K562 (cell line): ENCODE results near the gene PPP1R15A. TPM values are rescaled to one million over a fixed set of nuclear protein-coding genes. Genes with fewer than 3 reads are reported as not detected.

Experiments used
- BMI1 ChIP-seq: fragments of 150-350 bp; IDR thresholded peaks from 2 replicates; pipeline ENCODE4 v1.6.1; 2014; ENCODE audit warnings: low read length
- BRD9 ChIP-seq: fragments of 450-650 bp; IDR thresholded peaks from 2 replicates; pipeline ENCODE4 v1.6.1; 2018; ENCODE audit warnings: low read depth; ENCODE audit not compliant: partially characterized antibody
- E2F3 ChIP-seq: fragments of 250-450 bp; sonication (Bioruptor Pico); IDR thresholded peaks from 2 replicates; pipeline ENCODE4 v1.4.0; 2020; ENCODE audit warnings: mild to moderate bottlenecking
- FOXA3 ChIP-seq, 2 experiments: fragments of 450-650 bp in 1 of 2; sonication (generic) in 1 of 2; formaldehyde crosslinking; IDR thresholded peaks in 1 of 2; conservative IDR thresholded peaks in 1 of 2; 2 replicates each; pipeline versions ENCODE4 v1.4.0 to v1.8.0; 2020 to 2022; ENCODE audit warnings: mild to moderate bottlenecking in 2 of 2, missing genetic modification reagents in 1 of 2
- FOXO4 ChIP-seq: fragments of 450-650 bp; formaldehyde crosslinking; IDR thresholded peaks from 2 replicates; pipeline ENCODE4 v1.4.0; 2020; ENCODE audit warnings: mild to moderate bottlenecking, moderate library complexity
- GATAD2B ChIP-seq: fragments of 450-650 bp; IDR thresholded peaks from 2 replicates; pipeline ENCODE4 v1.6.1; 2017; ENCODE audit warnings: mild to moderate bottlenecking, borderline replicate concordance
- HDAC3 ChIP-seq: fragments of 450-650 bp; IDR thresholded peaks from 2 replicates; pipeline ENCODE4 v1.6.1; 2018; ENCODE audit warnings: borderline replicate concordance, mild to moderate bottlenecking, moderate library complexity; ENCODE audit not compliant: partially characterized antibody
- HNRNPL ChIP-seq: fragments of 200-400 bp; formaldehyde crosslinking; IDR thresholded peaks from 2 replicates; pipeline ENCODE4 v1.6.1; 2017; ENCODE audit warnings: low read depth, mild to moderate bottlenecking, low read length
- KAT7 ChIP-seq: sonication (generic); formaldehyde crosslinking; IDR thresholded peaks from 2 replicates; pipeline ENCODE4 v1.8.0; 2022; ENCODE audit warnings: missing genetic modification reagents, mild to moderate bottlenecking, borderline replicate concordance
- MECOM ChIP-seq: fragments of 250-450 bp; sonication (Bioruptor Pico); IDR thresholded peaks from 2 replicates; pipeline ENCODE4 v1.8.0; 2022; ENCODE audit warnings: inconsistent platforms
- NCOA2 ChIP-seq, 2 experiments: fragments of 450-650 bp; IDR thresholded peaks; 2 replicates each; pipeline ENCODE4 v1.6.1; 2018; ENCODE audit warnings: mild to moderate bottlenecking in 2 of 2, moderate library complexity in 1 of 2; ENCODE audit not compliant: partially characterized antibody in 2 of 2
- PHF21A ChIP-seq: fragments of 450-650 bp; IDR thresholded peaks from 2 replicates; pipeline ENCODE4 v1.6.1; 2017; ENCODE audit warnings: low read depth, borderline replicate concordance
- PRPF4 ChIP-seq: fragments of 200-400 bp; formaldehyde crosslinking; IDR thresholded peaks from one replicate; pipeline ENCODE4 v1.6.1; 2017; ENCODE audit warnings: low read length, low read depth, mild to moderate bottlenecking; ENCODE audit not compliant: insufficient read depth, poor library complexity, severe bottlenecking
- SMARCB1 ChIP-seq: IDR thresholded peaks from 2 replicates; pipeline ENCODE4 v1.6.1; 2011; ENCODE audit warnings: improper control_type of control experiment, low read depth; ENCODE audit not compliant: insufficient read length
- SNAPC5 ChIP-seq: fragments of 250-450 bp; sonication (Bioruptor Pico); IDR thresholded peaks from 2 replicates; pipeline ENCODE4 v1.8.0; 2021; ENCODE audit warnings: moderate library complexity, mild to moderate bottlenecking, inconsistent platforms
- TSC22D4 ChIP-seq: fragments of 450-650 bp; IDR thresholded peaks from 2 replicates; pipeline ENCODE4 v1.6.1; 2016; ENCODE audit warnings: missing genetic modification characterization, missing biosample characterization, control low read depth
- ZNF232 ChIP-seq: sonication (generic); formaldehyde crosslinking; IDR thresholded peaks from 2 replicates; pipeline ENCODE4 v1.8.0; 2022; ENCODE audit warnings: mild to moderate bottlenecking, missing genetic modification reagents
- ZSCAN32 ChIP-seq: fragments of 450-650 bp; formaldehyde crosslinking; IDR thresholded peaks from 2 replicates; pipeline ENCODE4 v1.4.0; 2020; ENCODE audit warnings: mild to moderate bottlenecking, moderate library complexity
- polyA plus RNA-seq, 8 experiments: library from polyadenylated mRNA; depleted of rRNA in 4 of 8; stranded (reverse) in 5 of 8; unstranded in 3 of 8; fragments of >200 nt; fragmentation: Nextera tagmentation in 2 of 8; fragmentation: Illumina TruSeq in 1 of 8; extraction: Ambion mirVana in 2 of 8; extraction: Trizol in 1 of 8; gene quantifications; 2 replicates each; pipeline versions ENCODE4 v1.2.1 to v1.2.3, GENCODE V29; 2011 to 2014; ENCODE audit warnings: inconsistent platforms in 1 of 8, missing spikeins in 1 of 8
- total RNA-seq, 7 experiments: library from RNA; depleted of rRNA in 6 of 7; stranded (reverse); fragments of >200 nt in 6 of 7; fragmentation: Illumina TruSeq in 2 of 7; extraction: Trizol in 2 of 7; gene quantifications; 2 replicates each; pipeline versions ENCODE4 v1.2.1 to v1.2.3, GENCODE V29; 2011 to 2021; ENCODE audit warnings: low replicate concordance in 1 of 7
- TF ChIP-seq, protein P1 (sequence below), 2 experiments: fragments of 450-650 bp in 1 of 2; sonication (generic) in 1 of 2; formaldehyde crosslinking in 1 of 2; IDR thresholded peaks in 1 of 2; conservative IDR thresholded peaks in 1 of 2; 2 replicates each; pipeline versions ENCODE4 v1.6.1 to v1.8.1; 2016 to 2023; ENCODE audit warnings: mild to moderate bottlenecking in 2 of 2, moderate library complexity in 2 of 2, inconsistent platforms in 1 of 2, missing genetic modification reagents in 1 of 2
- TF ChIP-seq, protein P2 (sequence below), 2 experiments: fragments of 150-350 bp in 1 of 2; IDR thresholded peaks; 2 replicates each; pipeline ENCODE4 v1.6.1; 2012 to 2016; ENCODE audit warnings: low read depth in 2 of 2, low read length in 2 of 2, mild to moderate bottlenecking in 1 of 2, moderate library complexity in 1 of 2

The PPP1R15A gene
- total and polyA plus RNA-seq, 9 of the 15 experiments (the other 6 are each of a cell fraction or from before 2014, with no cell fraction given): 0.42 to 73.7 (median 44.0) TPM

DNA sequence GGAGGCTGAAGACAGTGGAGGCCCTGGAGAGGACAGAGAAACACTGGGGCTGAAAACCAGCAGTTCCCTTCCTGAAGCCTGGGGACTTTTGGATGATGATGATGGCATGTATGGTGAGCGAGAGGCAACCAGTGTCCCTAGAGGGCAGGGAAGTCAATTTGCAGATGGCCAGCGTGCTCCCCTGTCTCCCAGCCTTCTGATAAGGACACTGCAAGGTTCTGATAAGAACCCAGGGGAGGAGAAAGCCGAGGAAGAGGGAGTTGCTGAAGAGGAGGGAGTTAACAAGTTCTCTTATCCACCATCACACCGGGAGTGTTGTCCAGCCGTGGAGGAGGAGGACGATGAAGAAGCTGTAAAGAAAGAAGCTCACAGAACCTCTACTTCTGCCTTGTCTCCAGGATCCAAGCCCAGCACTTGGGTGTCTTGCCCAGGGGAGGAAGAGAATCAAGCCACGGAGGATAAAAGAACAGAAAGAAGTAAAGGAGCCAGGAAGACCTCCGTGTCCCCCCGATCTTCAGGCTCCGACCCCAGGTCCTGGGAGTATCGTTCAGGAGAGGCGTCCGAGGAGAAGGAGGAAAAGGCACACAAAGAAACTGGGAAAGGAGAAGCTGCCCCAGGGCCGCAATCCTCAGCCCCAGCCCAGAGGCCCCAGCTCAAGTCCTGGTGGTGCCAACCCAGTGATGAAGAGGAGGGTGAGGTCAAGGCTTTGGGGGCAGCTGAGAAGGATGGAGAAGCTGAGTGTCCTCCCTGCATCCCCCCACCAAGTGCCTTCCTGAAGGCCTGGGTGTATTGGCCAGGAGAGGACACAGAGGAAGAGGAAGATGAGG, 1.5 kb downstream of the PPP1R15A start (continued):
- TF ChIP-seq TSC22D4 (tag) (no peak), BRD9 (peak; percentile 71), SMARCB1 (no peak), ZNF232 (CRISPR knock-in tag) (0 out of 2 replicates have a peak, but pooled peaks have one; percentile 54), MECOM (CRISPR knock-in tag) (peak; percentile 70; the same call in 1 of the 2 replicates), KAT7 (CRISPR knock-in tag) (peak; percentile 45; the same call in 1 of the 2 replicates), SNAPC5 (no peak), BMI1 (no peak), FOXA3 (CRISPR knock-in tag; conservative IDR thresholded peaks at IDR 0.05 in 1 of 2, IDR thresholded peaks at IDR 0.05 in 1 of 2) (no peak), E2F3 (CRISPR knock-in tag) (no peak), ZSCAN32 (CRISPR knock-in tag) (no peak), HDAC3 (peak; percentile 98), FOXO4 (CRISPR knock-in tag) (no peak), PHF21A (peak; percentile 72; the same call in 1 of the 2 replicates), HNRNPL (no peak; the same call in 1 of the 2 replicates), PRPF4 (no peak), NCOA2 (IDR thresholded peaks at IDR 0.05; ENCODE audit: partially characterized antibody in 2 of 2) (peak in 1 of 2 experiments; percentile 82), GATAD2B (peak; percentile 90; the same call in 1 of the 2 replicates)
- TF ChIP-seq, protein P1, sequence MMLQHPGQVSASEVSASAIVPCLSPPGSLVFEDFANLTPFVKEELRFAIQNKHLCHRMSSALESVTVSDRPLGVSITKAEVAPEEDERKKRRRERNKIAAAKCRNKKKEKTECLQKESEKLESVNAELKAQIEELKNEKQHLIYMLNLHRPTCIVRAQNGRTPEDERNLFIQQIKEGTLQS (IDR thresholded peaks at IDR 0.05): no peak
- TF ChIP-seq, protein P1 (CRISPR knock-in tag; conservative IDR thresholded peaks at IDR 0.05): 0 out of 2 replicates have a peak, but pooled peaks have one; percentile 59
- TF ChIP-seq, protein P2, sequence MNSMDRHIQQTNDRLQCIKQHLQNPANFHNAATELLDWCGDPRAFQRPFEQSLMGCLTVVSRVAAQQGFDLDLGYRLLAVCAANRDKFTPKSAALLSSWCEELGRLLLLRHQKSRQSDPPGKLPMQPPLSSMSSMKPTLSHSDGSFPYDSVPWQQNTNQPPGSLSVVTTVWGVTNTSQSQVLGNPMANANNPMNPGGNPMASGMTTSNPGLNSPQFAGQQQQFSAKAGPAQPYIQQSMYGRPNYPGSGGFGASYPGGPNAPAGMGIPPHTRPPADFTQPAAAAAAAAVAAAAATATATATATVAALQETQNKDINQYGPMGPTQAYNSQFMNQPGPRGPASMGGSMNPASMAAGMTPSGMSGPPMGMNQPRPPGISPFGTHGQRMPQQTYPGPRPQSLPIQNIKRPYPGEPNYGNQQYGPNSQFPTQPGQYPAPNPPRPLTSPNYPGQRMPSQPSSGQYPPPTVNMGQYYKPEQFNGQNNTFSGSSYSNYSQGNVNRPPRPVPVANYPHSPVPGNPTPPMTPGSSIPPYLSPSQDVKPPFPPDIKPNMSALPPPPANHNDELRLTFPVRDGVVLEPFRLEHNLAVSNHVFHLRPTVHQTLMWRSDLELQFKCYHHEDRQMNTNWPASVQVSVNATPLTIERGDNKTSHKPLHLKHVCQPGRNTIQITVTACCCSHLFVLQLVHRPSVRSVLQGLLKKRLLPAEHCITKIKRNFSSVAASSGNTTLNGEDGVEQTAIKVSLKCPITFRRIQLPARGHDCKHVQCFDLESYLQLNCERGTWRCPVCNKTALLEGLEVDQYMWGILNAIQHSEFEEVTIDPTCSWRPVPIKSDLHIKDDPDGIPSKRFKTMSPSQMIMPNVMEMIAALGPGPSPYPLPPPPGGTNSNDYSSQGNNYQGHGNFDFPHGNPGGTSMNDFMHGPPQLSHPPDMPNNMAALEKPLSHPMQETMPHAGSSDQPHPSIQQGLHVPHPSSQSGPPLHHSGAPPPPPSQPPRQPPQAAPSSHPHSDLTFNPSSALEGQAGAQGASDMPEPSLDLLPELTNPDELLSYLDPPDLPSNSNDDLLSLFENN (IDR thresholded peaks at IDR 0.05; ENCODE audit: low read depth in 2 of 2, low read length in 2 of 2): peak in 1 of 2 experiments; percentile 98; a peak in 2 of 4 replicates
